HCT116 (cell line): ENCODE measurements around the gene TLCD3B.

Experiments
- CTCF ChIP-seq, 3 experiments: fragments of 200-600 bp in 1 of 3; sonication (generic) in 1 of 3; IDR thresholded peaks in 2 of 3; conservative IDR thresholded peaks in 1 of 3; 2 replicates each; pipeline ENCODE4 v1.5.1; 2012 to 2017; ENCODE audit warnings: low read depth in 2 of 3, low read length in 2 of 3, antibody characterized with exemption in 1 of 3, borderline replicate concordance in 1 of 3, control low read depth in 1 of 3, mild to moderate bottlenecking in 1 of 3, mixed read lengths in 1 of 3, mixed run types in 1 of 3, moderate library complexity in 1 of 3; ENCODE audit not compliant: insufficient read depth in 1 of 3
- EGR1 ChIP-seq: IDR thresholded peaks from 2 replicates; pipeline ENCODE4 v1.6.1; 2012; ENCODE audit warnings: low read depth
- EZH2 ChIP-seq: fragments of 200-600 bp; sonication (generic); IDR thresholded peaks from 2 replicates; pipeline ENCODE4 v1.6.1; 2017; ENCODE audit warnings: antibody characterized with exemption, mixed run types
- EZH2phosphoT487 ChIP-seq: fragments of 200-600 bp; IDR thresholded peaks from 2 replicates; pipeline ENCODE4 v1.6.1; 2018; ENCODE audit warnings: antibody characterized with exemption, borderline replicate concordance
- MAX ChIP-seq: IDR thresholded peaks from 2 replicates; pipeline ENCODE4 v1.6.1; 2012
- POLR2A ChIP-seq: IDR thresholded peaks from 2 replicates; pipeline ENCODE4 v1.7.0; 2011; ENCODE audit warnings: borderline replicate concordance; ENCODE audit not compliant: insufficient read depth, insufficient read length; ENCODE audit errors: extremely low read depth
- RAD21 ChIP-seq: IDR thresholded peaks from 2 replicates; pipeline ENCODE4 v1.6.1; 2012; ENCODE audit warnings: low read depth, mild to moderate bottlenecking
- YY1 ChIP-seq: IDR thresholded peaks from 2 replicates; pipeline ENCODE4 v1.6.1; 2011; ENCODE audit warnings: low read length, low read depth, moderate library complexity, mild to moderate bottlenecking; ENCODE audit not compliant: insufficient replicate concordance; ENCODE audit errors: extremely low read depth
- ZBTB33 ChIP-seq: IDR thresholded peaks from 2 replicates; pipeline ENCODE4 v1.6.1; 2011; ENCODE audit warnings: mild to moderate bottlenecking, low read length, moderate library complexity; ENCODE audit not compliant: insufficient replicate concordance; ENCODE audit errors: extremely low read depth
- ZNF274 ChIP-seq: fragments of 200-500 bp; sonication (Bioruptor generic); IDR thresholded peaks from 2 replicates; pipeline ENCODE4 v1.6.1; 2014; ENCODE audit warnings: mild to moderate bottlenecking, low read depth, low read length, inconsistent platforms
- TF ChIP-seq, protein P1 (sequence below): IDR thresholded peaks from 2 replicates; pipeline ENCODE4 v1.6.1; 2012

DNA sequence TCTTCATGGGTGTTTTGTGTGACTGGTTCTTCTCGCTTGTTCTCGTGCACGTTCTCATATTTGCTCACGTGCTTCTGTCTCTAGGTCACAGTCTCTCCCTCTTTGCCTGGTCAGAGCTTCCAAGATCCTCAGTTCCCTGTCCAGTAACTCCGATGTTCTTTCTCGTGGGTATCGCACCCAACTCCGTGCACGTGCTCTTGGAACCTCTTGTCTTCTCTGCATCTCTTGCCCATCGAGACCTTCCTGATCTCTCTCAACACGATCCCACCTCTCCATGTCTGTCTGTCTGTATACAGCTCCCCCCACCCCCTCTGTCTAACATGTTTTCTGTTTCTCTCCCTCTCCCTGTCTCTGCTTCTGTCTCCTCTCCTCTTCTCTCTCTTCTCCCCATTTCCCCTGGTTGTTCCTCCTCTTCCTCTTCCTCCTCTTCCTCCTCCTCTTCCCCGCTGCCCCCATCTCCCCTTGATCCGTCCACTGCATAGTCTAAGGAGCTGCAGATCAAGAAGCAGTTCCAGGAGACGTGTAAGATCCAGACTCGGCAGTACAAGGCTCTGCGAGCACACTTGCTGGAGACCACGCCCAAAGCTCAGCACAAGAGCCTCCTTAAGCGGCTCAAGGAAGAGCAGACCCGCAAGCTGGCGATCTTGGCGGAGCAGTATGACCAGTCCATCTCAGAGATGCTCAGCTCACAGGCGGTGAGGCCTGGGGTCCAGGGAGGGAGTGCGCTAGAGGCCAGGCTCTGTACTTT is 41.8 kb downstream of the TLCD3B start:
- TF ChIP-seq CTCF (IDR thresholded peaks at IDR 0.05 in 2 of 3, conservative IDR thresholded peaks at IDR 0.05 in 1 of 3; ENCODE audit: borderline replicate concordance in 1 of 3, insufficient read depth in 1 of 3, low read depth in 2 of 3, low read length in 2 of 3) (no peak), POLR2A (no peak), EZH2 (no peak), MAX (no peak), RAD21 (no peak), EZH2phosphoT487 (no peak), YY1 (no peak), ZNF274 (no peak), EGR1 (no peak), ZBTB33 (no peak)
- TF ChIP-seq, protein P1, sequence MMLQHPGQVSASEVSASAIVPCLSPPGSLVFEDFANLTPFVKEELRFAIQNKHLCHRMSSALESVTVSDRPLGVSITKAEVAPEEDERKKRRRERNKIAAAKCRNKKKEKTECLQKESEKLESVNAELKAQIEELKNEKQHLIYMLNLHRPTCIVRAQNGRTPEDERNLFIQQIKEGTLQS, result no peak
